Eye (tissue), 1 donor: Measurements from ENCODE around the gene SLC39A13.

Source experiments
- DNase-seq: peaks from one replicate; pipeline ENCODE4 v3.0.0-alpha.2; 2015

The SLC39A13 gene

GRCh38 chr11:47406896-47407745 is 1.3 kb upstream of the SLC39A13 start:
- DNase-seq = no peak

GRCh38 chr11:47408598-47409439 is 429 bp downstream of the SLC39A13 start:
- DNase-seq = peak; percentile 71

- no peak for DNase-seq
These were observed 1.3 kb downstream of the SLC39A13 start for GRCh38 chr11:47409440-47410369.

GRCh38 chr11:47410370-47411264 is 2.2 kb downstream of the SLC39A13 start:
- DNase-seq = no peak

GRCh38 chr11:47411884-47412746 is 3.7 kb downstream of the SLC39A13 start:
- DNase-seq = no peak

- DNase-seq = no peak
These were observed 5.0 kb downstream of the SLC39A13 start for GRCh38 chr11:47413351-47413750.

GRCh38 chr11:47413908-47414684 is 5.7 kb downstream of the SLC39A13 start:
- no peak for DNase-seq

GRCh38 chr11:47414685-47415070 is 6.3 kb downstream of the SLC39A13 start:
- no peak for DNase-seq

GRCh38 chr11:47415091-47415854 is 6.9 kb downstream of the SLC39A13 start:
- DNase-seq = no peak

- peak; percentile 82 for DNase-seq
These were observed 7.6 kb downstream of the SLC39A13 start for GRCh38 chr11:47415949-47416472.

- DNase-seq = no peak
These were observed 9.3 kb downstream of the SLC39A13 start for GRCh38 chr11:47417712-47418111.

- DNase-seq = no peak
These were observed 10.3 kb downstream of the SLC39A13 start for GRCh38 chr11:47418454-47419259.

GRCh38 chr11:47425611-47426010 is 17.2 kb downstream of the SLC39A13 start:
- DNase-seq = no peak

GRCh38 chr11:47426062-47426956 is 17.9 kb downstream of the SLC39A13 start, which contains the start of gene PSMC3:
Gene PSMC3 (minus strand): TSS chr11:47426439. CDS start chr11:47426279, 160 bp downstream.
- DNase-seq = peak; percentile 99

GRCh38 chr11:47430524-47430923 is 22.1 kb downstream of the SLC39A13 start:
- DNase-seq = no peak

- no peak for DNase-seq
These were observed 23.1 kb downstream of the SLC39A13 start for GRCh38 chr11:47431356-47432083.
